LoVo (cell line): Measurements from ENCODE around the gene RELL1.

Source experiments
- DNase-seq: peaks from one replicate; pipeline ENCODE4 v3.0.0-alpha.2; 2016; ENCODE audit warnings: low spot score

RELL1 gene

GRCh38 chr4:37635155-37635554 is 51.0 kb downstream of the RELL1 start:
- no peak for DNase-seq

GRCh38 chr4:37634180-37634579 is 52.0 kb downstream of the RELL1 start:
- no peak for DNase-seq

GRCh38 chr4:37632836-37633235 is 53.3 kb downstream of the RELL1 start:
- no peak for DNase-seq

GRCh38 chr4:37631551-37631950 is 54.6 kb downstream of the RELL1 start:
- no peak for DNase-seq

- DNase-seq = no peak
Measured at GRCh38 chr4:37629713-37630112, 56.5 kb downstream of the RELL1 start.

- no peak for DNase-seq
Measured at GRCh38 chr4:37628977-37629609, 57.1 kb downstream of the RELL1 start.

GRCh38 chr4:37627263-37627662 is 58.9 kb downstream of the RELL1 start:
- DNase-seq = no peak

- DNase-seq = no peak
Measured at GRCh38 chr4:37625499-37625898, 60.7 kb downstream of the RELL1 start.

- no peak for DNase-seq
Measured at GRCh38 chr4:37623940-37624339, 62.2 kb downstream of the RELL1 start.

GRCh38 chr4:37623125-37623524 is 63.1 kb downstream of the RELL1 start:
- no peak for DNase-seq

- DNase-seq = no peak
Measured at GRCh38 chr4:37620176-37620575, 66.0 kb downstream of the RELL1 start.

- no peak for DNase-seq
Measured at GRCh38 chr4:37615720-37616063, 70.5 kb downstream of the RELL1 start.

GRCh38 chr4:37615059-37615719 is 71.0 kb downstream of the RELL1 start:
- no peak for DNase-seq

GRCh38 chr4:37612811-37613210 is 73.4 kb downstream of the RELL1 start:
- DNase-seq = no peak

- DNase-seq = no peak
Measured at GRCh38 chr4:37609626-37610025, 76.5 kb downstream of the RELL1 start.

- DNase-seq = no peak
Measured at GRCh38 chr4:37607018-37607417, 79.2 kb downstream of the RELL1 start.

GRCh38 chr4:37605843-37606565 is 80.2 kb downstream of the RELL1 start:
- no peak for DNase-seq

- peak; percentile 14 for DNase-seq
Measured at GRCh38 chr4:37604461-37604860, 81.7 kb downstream of the RELL1 start.

- no peak for DNase-seq
Measured at GRCh38 chr4:37603711-37604110, 82.5 kb downstream of the RELL1 start.

- peak; percentile 64 for DNase-seq
Measured at GRCh38 chr4:37603070-37603468, 83.1 kb downstream of the RELL1 start.

GRCh38 chr4:37602454-37603069 is 83.6 kb downstream of the RELL1 start:
- no peak for DNase-seq

- DNase-seq = no peak
Measured at GRCh38 chr4:37601531-37601930, 84.6 kb downstream of the RELL1 start.
